HG02840 (cell line): ENCODE results near the gene NFIB.

ENCODE experiments used
- ATAC-seq: cut with Tn5 transposase; IDR thresholded peaks from one replicate; pipeline ENCODE4 v1.9.1; 2021; ENCODE audit warnings: mild to moderate bottlenecking, moderate library complexity, moderate number of reproducible peaks; ENCODE audit not compliant: unreplicated experiment, low FRiP score

Gene NFIB

DNA sequence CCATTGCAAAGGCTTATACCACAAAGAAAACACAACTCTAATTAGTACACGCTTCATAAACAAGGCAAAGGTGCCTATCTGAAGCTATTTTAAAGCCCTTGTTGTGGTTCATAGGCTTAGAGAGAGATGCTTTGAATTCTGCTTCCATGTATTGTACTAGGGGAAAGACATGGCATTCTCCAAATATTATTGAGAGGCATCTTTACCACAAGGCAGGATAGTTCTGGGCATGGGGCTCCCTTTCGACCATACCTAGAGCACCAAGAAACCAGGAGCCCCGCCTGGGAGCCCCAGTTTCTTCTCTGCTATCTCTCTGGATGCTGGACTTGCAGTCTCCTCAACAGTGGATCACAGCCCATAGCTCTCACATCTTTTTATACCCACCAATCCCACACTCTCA is 93.7 kb downstream of the NFIB start:
- ATAC-seq, result no peak

DNA sequence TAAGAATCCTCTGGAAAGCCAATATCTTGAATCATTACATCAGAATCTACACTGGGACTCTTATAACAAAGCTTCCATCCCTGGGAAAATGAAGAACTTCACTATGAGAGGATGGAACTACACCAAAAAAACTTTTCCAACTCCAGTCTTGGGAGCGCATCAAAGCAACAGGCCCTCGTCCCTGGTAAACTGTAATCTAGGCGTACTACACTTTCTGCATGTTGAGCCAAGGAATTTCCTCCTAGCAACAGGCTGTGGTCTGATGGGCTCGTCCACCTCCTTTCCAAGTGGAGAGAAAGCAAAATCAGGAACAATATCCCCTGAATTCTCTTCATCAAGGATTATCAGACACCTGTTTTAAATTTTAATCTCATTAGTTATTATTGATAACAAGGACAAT is 94.1 kb downstream of the NFIB start:
- ATAC-seq, result no peak

- ATAC-seq, result no peak
Observed at GRCh38 chr9:14218253-14218652, 95.7 kb downstream of the NFIB start.

GRCh38 chr9:14216612-14217194 is 97.2 kb downstream of the NFIB start:
- no peak for ATAC-seq

- ATAC-seq, result no peak
Observed at GRCh38 chr9:14215614-14216013, 98.3 kb downstream of the NFIB start.

DNA sequence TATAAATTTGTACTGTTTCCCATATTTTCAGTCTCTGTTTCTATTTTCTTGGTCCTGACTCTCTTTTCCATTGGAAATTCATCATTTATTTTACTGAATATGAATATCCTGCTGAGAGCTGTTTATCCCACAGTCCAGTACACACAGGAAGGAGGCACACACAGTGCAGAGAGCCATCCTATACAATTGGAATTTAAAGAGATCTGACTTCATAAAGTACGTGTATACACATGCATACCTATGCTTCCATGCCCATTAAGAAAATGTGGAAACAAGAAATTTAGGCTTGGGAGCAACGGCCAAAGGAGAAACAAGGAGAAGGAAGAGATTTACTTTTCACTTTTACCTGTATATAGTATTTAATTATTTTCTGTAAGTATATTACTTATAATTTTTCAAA is 99.2 kb downstream of the NFIB start:
- no peak for ATAC-seq

GRCh38 chr9:14214065-14214684 is 99.8 kb downstream of the NFIB start:
- no peak for ATAC-seq

GRCh38 chr9:14213504-14213903 is 100.4 kb downstream of the NFIB start:
- ATAC-seq, result no peak

GRCh38 chr9:14212697-14213420 is 101.1 kb downstream of the NFIB start:
- ATAC-seq, result no peak

GRCh38 chr9:14212077-14212476 is 101.9 kb downstream of the NFIB start:
- no peak for ATAC-seq

GRCh38 chr9:14211564-14211963 is 102.4 kb downstream of the NFIB start:
- no peak for ATAC-seq

- no peak for ATAC-seq
Observed at GRCh38 chr9:14210428-14210827, 103.5 kb downstream of the NFIB start.

DNA sequence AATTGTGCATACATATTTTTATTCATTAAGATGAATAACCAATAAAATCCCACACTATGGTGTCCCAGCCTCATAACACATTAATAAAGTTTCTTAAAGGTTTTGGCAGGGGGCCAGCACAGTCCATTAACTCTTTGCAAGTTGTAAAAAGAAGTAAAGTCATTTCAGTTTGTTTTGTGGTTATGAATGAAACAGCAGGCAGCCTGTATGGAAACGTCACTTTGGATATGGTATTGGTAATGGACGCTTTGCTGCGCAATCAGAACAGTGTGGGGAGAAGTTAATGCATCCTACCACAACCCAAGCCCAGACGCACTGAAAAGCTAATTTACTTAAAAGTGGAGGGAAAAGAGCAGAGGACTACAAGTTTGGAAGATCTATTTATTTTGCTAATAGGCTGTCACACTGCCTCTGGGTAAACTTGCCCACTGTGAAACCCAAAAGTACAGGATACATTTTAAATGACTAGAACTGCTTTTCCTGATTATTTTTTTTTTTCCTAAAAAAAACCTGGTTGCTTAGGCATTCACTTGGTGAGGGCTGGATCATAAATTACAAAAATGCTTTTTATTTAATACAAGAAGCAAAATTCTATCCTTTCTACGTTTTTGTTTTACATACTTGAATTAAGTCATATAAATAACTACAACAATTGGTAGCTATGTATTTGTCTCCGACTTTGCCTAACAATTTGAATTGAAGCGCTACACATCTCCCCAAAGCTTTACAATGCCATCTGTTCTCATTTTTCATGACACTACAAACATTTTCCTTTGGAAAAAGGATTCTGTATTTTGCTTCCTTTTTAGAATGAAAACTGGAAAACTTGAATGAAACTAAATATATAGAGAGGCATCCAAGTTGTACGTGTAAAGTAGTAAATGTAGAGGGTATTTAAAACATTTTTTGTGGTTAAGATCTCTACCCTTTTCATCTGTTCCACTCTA is 104.3 kb downstream of the NFIB start:
- no peak for ATAC-seq

DNA sequence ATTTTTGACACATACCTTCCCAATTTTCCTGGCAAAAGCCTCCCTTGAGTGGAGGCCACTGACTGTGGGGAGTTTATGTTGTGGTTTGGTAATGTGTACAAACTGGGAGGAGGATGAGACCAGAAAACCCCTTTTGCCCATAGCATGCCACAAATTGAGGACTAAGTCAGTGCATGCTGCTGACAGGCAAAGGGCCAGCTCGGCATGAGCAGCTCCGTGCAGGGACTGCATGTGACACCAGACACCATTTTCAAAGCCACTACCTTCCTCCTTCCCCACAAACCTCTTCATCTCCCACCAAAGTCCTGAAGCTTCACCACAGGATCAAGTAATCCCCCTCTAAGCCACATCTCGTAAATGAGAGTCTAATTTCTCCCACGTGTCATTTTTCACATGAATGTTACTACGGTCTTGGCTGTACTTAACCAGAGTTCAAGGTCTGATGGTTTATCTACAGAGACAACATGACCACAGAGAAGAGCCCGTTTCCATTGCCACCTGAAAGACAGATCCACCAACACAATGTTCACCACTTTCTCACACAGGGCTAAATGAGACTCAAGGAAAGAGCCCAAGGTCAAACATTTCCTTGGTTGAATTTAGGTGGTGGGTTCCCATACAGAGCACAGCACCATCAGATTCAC is 106.5 kb downstream of the NFIB start:
- no peak for ATAC-seq

DNA sequence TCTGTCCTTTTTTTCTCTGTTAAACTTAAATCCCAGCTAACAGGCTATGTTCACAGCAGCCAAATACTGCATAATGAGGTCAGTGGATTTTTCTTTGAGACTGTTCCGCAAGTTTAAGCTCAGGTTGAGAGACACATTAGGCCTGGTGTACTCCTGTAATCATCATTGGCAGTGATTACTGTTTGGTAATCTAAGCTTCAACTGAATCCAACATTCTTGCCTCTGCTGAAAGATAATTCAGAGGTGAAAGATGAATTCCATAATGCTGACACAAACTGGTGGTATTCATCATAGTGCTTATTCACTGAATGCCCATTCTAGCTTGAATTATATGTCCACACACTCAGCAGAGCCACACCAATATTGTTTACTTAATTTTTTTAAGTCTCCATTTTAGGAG is 108.5 kb downstream of the NFIB start:
- no peak for ATAC-seq

- no peak for ATAC-seq
Observed at GRCh38 chr9:14203356-14204056, 110.4 kb downstream of the NFIB start.

GRCh38 chr9:14198841-14199455 is 115.0 kb downstream of the NFIB start:
- ATAC-seq, result no peak

DNA sequence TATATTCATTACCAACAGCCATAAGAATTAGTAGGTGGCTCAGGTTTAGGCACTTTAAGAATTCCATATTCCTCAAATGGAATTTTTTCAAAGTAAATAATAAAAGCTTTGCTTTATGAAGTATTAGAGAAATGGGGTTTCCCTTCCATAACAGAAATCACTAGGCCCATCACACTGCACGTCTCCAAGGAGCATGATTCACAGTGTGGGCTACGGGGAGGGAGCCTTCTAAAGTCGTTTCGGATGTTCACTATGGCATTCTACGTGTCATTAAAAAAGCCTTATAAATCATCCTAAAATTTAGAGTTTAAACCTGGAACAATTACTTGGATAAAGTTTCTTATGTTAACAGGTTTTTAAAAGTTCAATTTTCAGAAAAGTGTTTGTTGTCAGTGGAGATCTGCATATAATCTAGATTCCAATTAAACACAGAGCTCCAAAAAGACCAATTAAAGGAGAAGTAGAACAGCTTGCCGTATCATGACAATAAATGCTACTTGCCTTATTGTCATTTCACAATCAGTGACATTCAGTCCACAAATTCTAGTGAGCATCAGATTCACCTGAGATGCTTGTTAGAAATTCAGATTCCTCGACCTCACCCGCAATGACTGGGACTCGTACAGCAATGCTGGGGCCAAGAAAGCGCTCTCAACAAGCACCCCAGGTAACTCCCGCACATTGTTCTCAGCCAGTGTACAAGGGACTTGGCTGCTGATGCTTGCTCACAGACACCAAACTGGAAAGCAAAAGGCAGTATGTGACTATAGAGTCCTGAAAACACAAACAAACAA is 115.7 kb downstream of the NFIB start:
- ATAC-seq, result no peak
